ENCODE measurements around the gene UBR3. TPM values are rescaled to one million over a fixed set of nuclear protein-coding genes. Genes with fewer than 3 reads are reported as not detected.

Gene UBR3
- total RNA-seq, 6 experiments from 2014 or later = 25.3 to 37.3 (median 29.9) TPM

GRCh38 chr2:170086117-170086688 lies 258.9 kb downstream of the UBR3 start:
- intact Hi-C loops (cut with DNase I) = no loop called here
- H3K9me3 ChIP-seq = no peaks in the 10 kb centered on the region
- H3K4me3 ChIP-seq = no peak overlapping the region
- TF ChIP-seq POLR2A (IDR thresholded peaks at IDR 0.05) (no peak), CTCF (IDR thresholded peaks at IDR 0.05) (no peak)
- H3K27me3 ChIP-seq = no peaks in the 10 kb centered on the region
- no peak for DNase-seq
- peak in 1 of 4 donors; percentile 9 for ATAC-seq
- peaks cover 0 to 5% (median 0%) of the 10 kb centered on the region in 4 donors for H3K36me3 ChIP-seq
- no peak overlapping the region for H3K27ac ChIP-seq
- H3K4me1 ChIP-seq = no peaks in the 10 kb centered on the region
- 68% methylated on average over 5 of the region's 5 CpGs for WGBS (ENCODE audit: insufficient coverage, low coverage, low lambda C conversion rate, missing lambda C conversion rate)

DNA sequence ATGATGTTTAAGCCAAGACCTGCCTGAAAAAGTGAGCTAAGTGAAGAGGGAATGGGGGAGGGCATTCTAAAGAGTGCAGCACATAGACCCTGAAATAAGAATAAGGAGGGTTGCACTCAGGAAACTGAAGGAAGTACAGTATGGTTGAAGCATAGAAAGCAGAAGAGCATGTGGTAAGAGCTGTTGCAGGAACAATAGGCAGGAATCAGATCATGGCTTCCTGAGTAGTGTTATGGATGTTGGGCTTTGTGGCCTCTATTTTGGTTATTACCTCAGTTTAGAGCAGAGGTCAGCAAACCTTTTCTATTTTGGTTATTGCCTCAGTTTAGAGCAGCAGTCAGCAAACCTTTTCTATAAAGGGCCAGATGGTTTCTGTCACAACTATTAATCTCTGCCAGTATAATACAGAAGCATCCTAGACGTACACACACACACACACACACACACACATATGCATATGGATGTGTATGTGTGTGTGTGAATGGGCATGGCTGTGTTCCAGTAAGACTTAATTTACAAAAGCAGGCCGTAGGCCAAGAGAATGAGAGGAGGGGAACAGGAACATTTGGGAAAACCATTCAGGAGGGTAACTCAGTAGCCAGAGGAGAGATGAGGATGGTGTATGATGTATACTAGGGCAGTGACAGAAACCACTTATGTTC lies 259.6 kb downstream of the UBR3 start:
- 82% methylated on average over 2 of the region's 2 CpGs for WGBS (ENCODE audit: insufficient coverage, low coverage, low lambda C conversion rate, missing lambda C conversion rate)
- no peak for ATAC-seq

DNA sequence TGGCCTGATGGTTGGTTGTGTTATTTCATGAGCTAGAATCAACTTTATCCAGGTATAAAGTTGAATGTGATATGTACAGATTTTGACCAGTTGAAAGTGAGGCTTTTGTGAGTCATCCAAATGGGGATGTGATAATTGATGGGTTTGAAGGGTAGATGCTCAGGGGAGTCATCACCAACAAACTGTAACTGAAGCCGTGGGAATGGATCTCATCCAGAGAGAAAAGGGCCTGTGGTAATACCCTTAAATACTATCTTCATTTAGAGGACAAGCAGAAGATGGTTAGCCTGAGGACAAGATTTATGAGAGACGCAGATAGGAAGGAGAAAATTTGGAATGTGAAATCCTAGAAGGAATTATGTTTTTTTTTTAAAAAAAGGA lies 260.1 kb downstream of the UBR3 start:
- H3K4me3 ChIP-seq = no peak overlapping the region
- intact Hi-C loops (cut with DNase I) = no loop called here
- ATAC-seq (no peak), DNase-seq (no peak)
- H3K27me3 ChIP-seq = no peaks in the 10 kb centered on the region
- TF ChIP-seq CTCF (IDR thresholded peaks at IDR 0.05) = no peak
- TF ChIP-seq POLR2A (IDR thresholded peaks at IDR 0.05) = no peak
- WGBS (ENCODE audit: insufficient coverage, low coverage, low lambda C conversion rate, missing lambda C conversion rate) = 90% methylated on average over 2 of the region's 2 CpGs
- H3K36me3 ChIP-seq = no peaks in the 10 kb centered on the region
- H3K27ac ChIP-seq = no peak overlapping the region
- no peaks in the 10 kb centered on the region for H3K9me3 ChIP-seq
- no peaks in the 10 kb centered on the region for H3K4me1 ChIP-seq

More for the DNA sequence above, 259.6 kb downstream of the UBR3 start:
- no peaks in the 10 kb centered on the region for H3K4me1 ChIP-seq
- TF ChIP-seq CTCF (IDR thresholded peaks at IDR 0.05) (no peak), POLR2A (IDR thresholded peaks at IDR 0.05) (no peak)
- no peaks in the 10 kb centered on the region for H3K9me3 ChIP-seq
- no peaks in the 10 kb centered on the region for H3K27me3 ChIP-seq
- H3K4me3 ChIP-seq = no peak overlapping the region
- intact Hi-C loops (cut with DNase I) = no loop called here
- H3K27ac ChIP-seq = no peak overlapping the region
- no peak for DNase-seq
- peaks cover 0 to 3% (median 0%) of the 10 kb centered on the region in 4 donors for H3K36me3 ChIP-seq

- WGBS (ENCODE audit: insufficient coverage, low coverage, low lambda C conversion rate, missing lambda C conversion rate) = 57% methylated on average over 3 of the region's 5 CpGs
- ATAC-seq = no peak
- Histone ChIP-seq H3K27me3 (no peaks in the 10 kb centered on the region), H3K27ac (no peak overlapping the region), H3K9me3 (no peaks in the 10 kb centered on the region), H3K4me1 (no peaks in the 10 kb centered on the region), H3K4me3 (no peak overlapping the region), H3K36me3 (no peaks in the 10 kb centered on the region)
- DNase-seq = no peak
- intact Hi-C loops (cut with DNase I) = no loop called here
- TF ChIP-seq POLR2A (IDR thresholded peaks at IDR 0.05) = no peak
- TF ChIP-seq CTCF (IDR thresholded peaks at IDR 0.05) = no peak
These were observed 261.5 kb downstream of the UBR3 start for GRCh38 chr2:170088776-170089175.

All from right lobe of liver (tissue), 6 donors.